Ishikawa (cell line): ENCODE measurements around the gene MAP3K2.
A peak's percentile ranks its signal among the peaks of the same experiment; 100 is the strongest.

Source experiments
- CEBPB ChIP-seq: IDR thresholded peaks from 2 replicates; pipeline ENCODE4 v1.6.1; 2012
- CREB1 ChIP-seq: IDR thresholded peaks from 2 replicates; pipeline ENCODE4 v1.6.1; 2012; ENCODE audit warnings: low read depth
- EGR1 ChIP-seq: IDR thresholded peaks from 2 replicates; pipeline ENCODE4 v1.6.1; 2012
- EP300 ChIP-seq: IDR thresholded peaks from 2 replicates; pipeline ENCODE4 v1.6.1; 2012; ENCODE audit warnings: borderline replicate concordance
- FOXM1 ChIP-seq: IDR thresholded peaks from 2 replicates; pipeline ENCODE4 v1.6.1; 2012; ENCODE audit warnings: low read depth, borderline replicate concordance
- MAX ChIP-seq: IDR thresholded peaks from 2 replicates; pipeline ENCODE4 v1.6.1; 2012
- NFIC ChIP-seq: IDR thresholded peaks from 2 replicates; pipeline ENCODE4 v1.6.1; 2012
- RAD21 ChIP-seq: IDR thresholded peaks from 2 replicates; pipeline ENCODE4 v1.6.1; 2012; ENCODE audit warnings: low read depth
- REST ChIP-seq: IDR thresholded peaks from 2 replicates; pipeline ENCODE4 v1.6.1; 2012; ENCODE audit warnings: low read depth, mild to moderate bottlenecking
- TAF1 ChIP-seq: IDR thresholded peaks from 2 replicates; pipeline ENCODE4 v1.6.1; 2012; ENCODE audit warnings: low read depth, mild to moderate bottlenecking
- TCF12 ChIP-seq: IDR thresholded peaks from 2 replicates; pipeline ENCODE4 v1.6.1; 2012; ENCODE audit warnings: low read depth
- TEAD4 ChIP-seq: IDR thresholded peaks from 2 replicates; pipeline ENCODE4 v1.6.1; 2012
- USF1 ChIP-seq: IDR thresholded peaks from 2 replicates; pipeline ENCODE4 v1.6.1; 2012
- YY1 ChIP-seq: IDR thresholded peaks from 2 replicates; pipeline ENCODE4 v1.6.1; 2012; ENCODE audit warnings: low read depth
- ZBTB7A ChIP-seq: IDR thresholded peaks from 2 replicates; pipeline ENCODE4 v1.6.1; 2012; ENCODE audit warnings: low read depth

Gene MAP3K2

GRCh38 chr2:127424598-127425520 is 37.1 kb upstream of the MAP3K2 start:
- no peak for TF ChIP-seq FOXM1
- no peak for TF ChIP-seq TCF12
- no peak for TF ChIP-seq YY1
- no peak for TF ChIP-seq EP300
- TF ChIP-seq NFIC = no peak
- no peak for TF ChIP-seq MAX

GRCh38 chr2:127423880-127424279 is 36.1 kb upstream of the MAP3K2 start:
- TF ChIP-seq EP300 (no peak), MAX (no peak), TAF1 (no peak), CREB1 (no peak), EGR1 (no peak), TCF12 (no peak), YY1 (no peak), CEBPB (no peak), TEAD4 (no peak), ZBTB7A (no peak), RAD21 (no peak), REST (no peak), NFIC (no peak; the same call in 1 of the 2 replicates), FOXM1 (no peak), USF1 (no peak)

GRCh38 chr2:127423478-127423843 is 35.7 kb upstream of the MAP3K2 start:
- TF ChIP-seq CREB1 (no peak), ZBTB7A (peak; percentile 26; the same call in 1 of the 2 replicates), TAF1 (no peak), MAX (0 out of 2 replicates have a peak, but pooled peaks have one; percentile 23)

GRCh38 chr2:127422559-127423477 is 35.0 kb upstream of the MAP3K2 start:
- TF ChIP-seq ZBTB7A (peak; percentile 88), USF1 (no peak), MAX (peak; percentile 57; the same call in 1 of the 2 replicates), FOXM1 (no peak)

- TF ChIP-seq ZBTB7A = peak; percentile 13; the same call in 1 of the 2 replicates
- TF ChIP-seq EP300 = no peak
- TF ChIP-seq MAX = no peak
Observed at GRCh38 chr2:127421871-127422558, 34.2 kb upstream of the MAP3K2 start.

- TF ChIP-seq TAF1 (no peak), ZBTB7A (peak; percentile 5; the same call in 1 of the 2 replicates)
Observed at GRCh38 chr2:127421116-127421800, 33.5 kb upstream of the MAP3K2 start.
